DLD1 (cell line): ENCODE measurements around the gene NLRC5.

Experiments
- in situ Hi-C: cut with HindIII; loops from 2 replicates; pipeline ENCODE4 v1.10.0; 2017; ENCODE audit warnings: low sequenced_read_pairs

The NLRC5 gene

GRCh38 chr16:56988948-56989945 is at the start of gene NLRC5:
Gene NLRC5, plus strand, starts transcription at chr16:56989557. Its CDS starts 31,156 bp downstream, at chr16:57020713.
- in situ Hi-C loops, result no loop called here

GRCh38 chr16:56939801-56940200 is 49.6 kb upstream of the NLRC5 start:
- in situ Hi-C loops, result no loop called here

GRCh38 chr16:56941092-56941491 is 48.3 kb upstream of the NLRC5 start:
- in situ Hi-C loops, result no loop called here

GRCh38 chr16:56941856-56942331 is 47.5 kb upstream of the NLRC5 start:
- in situ Hi-C loops, result no loop called here

- in situ Hi-C loops, result no loop called here
Observed at GRCh38 chr16:56943761-56944375, 45.5 kb upstream of the NLRC5 start.

GRCh38 chr16:56944954-56945839 is 44.2 kb upstream of the NLRC5 start:
- in situ Hi-C loops, result no loop called here

- in situ Hi-C loops, result no loop called here
Observed at GRCh38 chr16:56945847-56946527, 43.4 kb upstream of the NLRC5 start.

- in situ Hi-C loops, result no loop called here
Observed at GRCh38 chr16:56946767-56947603, 42.4 kb upstream of the NLRC5 start.

- in situ Hi-C loops, result no loop called here
Observed at GRCh38 chr16:56947604-56947995, 41.8 kb upstream of the NLRC5 start.

GRCh38 chr16:56948234-56948633 is 41.1 kb upstream of the NLRC5 start:
- in situ Hi-C loops, result no loop called here

- in situ Hi-C loops, result no loop called here
Observed at GRCh38 chr16:56950051-56950450, 39.3 kb upstream of the NLRC5 start.

GRCh38 chr16:56950455-56950854 is 38.9 kb upstream of the NLRC5 start:
- in situ Hi-C loops, result no loop called here

- in situ Hi-C loops, result no loop called here
Observed at GRCh38 chr16:56950881-56951771, 38.2 kb upstream of the NLRC5 start.

- in situ Hi-C loops, result no loop called here
Observed at GRCh38 chr16:56953006-56953405, 36.4 kb upstream of the NLRC5 start.

GRCh38 chr16:56956076-56956475 is 33.3 kb upstream of the NLRC5 start:
- in situ Hi-C loops, result no loop called here

GRCh38 chr16:56956756-56957155 is 32.6 kb upstream of the NLRC5 start:
- in situ Hi-C loops, result no loop called here

GRCh38 chr16:56960681-56961281 is 28.6 kb upstream of the NLRC5 start:
- in situ Hi-C loops, result no loop called here

GRCh38 chr16:56961386-56961785 is 28.0 kb upstream of the NLRC5 start:
- in situ Hi-C loops, result no loop called here
